ENCODE data around the gene CACNA2D3. TPM values are rescaled to one million over a fixed set of nuclear protein-coding genes. Genes with fewer than 3 reads are reported as not detected.

Gene CACNA2D3
- total RNA-seq, 1 donor from 2014 or later: 0.70 TPM

- Histone ChIP-seq H3K9me3 (ENCODE audit: insufficient read depth, low read depth, low read length) (no peaks in the 10 kb centered on the region), H3K27ac (ENCODE audit: low read depth, low read length) (no peak overlapping the region), H3K27me3 (ENCODE audit: insufficient read depth, low read length) (no peaks in the 10 kb centered on the region), H3K9ac (ENCODE audit: low read length) (no peak overlapping the region), H3K4me2 (ENCODE audit: low read length) (no peak overlapping the region), H2AFZ (ENCODE audit: low read depth, low read length) (no peak overlapping the region), H3K4me1 (ENCODE audit: insufficient read depth, low read length) (no peaks in the 10 kb centered on the region), H3K79me2 (ENCODE audit: insufficient read depth, low read length) (no peaks in the 10 kb centered on the region), H3K36me3 (ENCODE audit: insufficient read depth, low read length) (no peaks in the 10 kb centered on the region), H3K4me3 (ENCODE audit: insufficient read depth, low read depth, low read length) (no peak overlapping the region), H4K20me1 (ENCODE audit: insufficient read depth, low read length) (no peaks in the 10 kb centered on the region)
- no peaks in the 10 kb centered on the region for H3K4me1 Mint-ChIP-seq (ENCODE audit: low read depth, unreplicated experiment)
- TF ChIP-seq EZH2 (IDR thresholded peaks at IDR 0.05; ENCODE audit: insufficient read depth, low read length): no peak
- TF ChIP-seq, protein P1, sequence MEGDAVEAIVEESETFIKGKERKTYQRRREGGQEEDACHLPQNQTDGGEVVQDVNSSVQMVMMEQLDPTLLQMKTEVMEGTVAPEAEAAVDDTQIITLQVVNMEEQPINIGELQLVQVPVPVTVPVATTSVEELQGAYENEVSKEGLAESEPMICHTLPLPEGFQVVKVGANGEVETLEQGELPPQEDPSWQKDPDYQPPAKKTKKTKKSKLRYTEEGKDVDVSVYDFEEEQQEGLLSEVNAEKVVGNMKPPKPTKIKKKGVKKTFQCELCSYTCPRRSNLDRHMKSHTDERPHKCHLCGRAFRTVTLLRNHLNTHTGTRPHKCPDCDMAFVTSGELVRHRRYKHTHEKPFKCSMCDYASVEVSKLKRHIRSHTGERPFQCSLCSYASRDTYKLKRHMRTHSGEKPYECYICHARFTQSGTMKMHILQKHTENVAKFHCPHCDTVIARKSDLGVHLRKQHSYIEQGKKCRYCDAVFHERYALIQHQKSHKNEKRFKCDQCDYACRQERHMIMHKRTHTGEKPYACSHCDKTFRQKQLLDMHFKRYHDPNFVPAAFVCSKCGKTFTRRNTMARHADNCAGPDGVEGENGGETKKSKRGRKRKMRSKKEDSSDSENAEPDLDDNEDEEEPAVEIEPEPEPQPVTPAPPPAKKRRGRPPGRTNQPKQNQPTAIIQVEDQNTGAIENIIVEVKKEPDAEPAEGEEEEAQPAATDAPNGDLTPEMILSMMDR (IDR thresholded peaks at IDR 0.05; ENCODE audit: insufficient read depth, low read depth, low read length): no peak
- H3K27me3 Mint-ChIP-seq (ENCODE audit: low read depth, unreplicated experiment): peaks cover 13% of the 10 kb centered on the region
- no peak overlapping the region for H3K4me3 Mint-ChIP-seq (ENCODE audit: unreplicated experiment)
- DNase-seq (ENCODE audit: low read depth) (peak; percentile 61), FAIRE-seq (no peak)
- H3K27ac Mint-ChIP-seq (ENCODE audit: unreplicated experiment): no peak overlapping the region
- peaks cover 8% of the 10 kb centered on the region for H3K9me3 Mint-ChIP-seq (ENCODE audit: unreplicated experiment)
- no peaks in the 10 kb centered on the region for H3K36me3 Mint-ChIP-seq (ENCODE audit: low read depth, unreplicated experiment)
These were observed 703.9 kb downstream of the CACNA2D3 start for GRCh38 chr3:54826251-54826691.

- no peaks in the 10 kb centered on the region for H3K36me3 ChIP-seq (ENCODE audit: insufficient read depth, low read length)
- H3K9me3 Mint-ChIP-seq (ENCODE audit: unreplicated experiment): peaks cover 8% of the 10 kb centered on the region
- no peak overlapping the region for H3K4me3 Mint-ChIP-seq (ENCODE audit: unreplicated experiment)
- no peak overlapping the region for H3K4me2 ChIP-seq (ENCODE audit: low read length)
- FAIRE-seq: no peak
- H3K27ac ChIP-seq (ENCODE audit: low read depth, low read length): no peak overlapping the region
- H3K4me1 Mint-ChIP-seq (ENCODE audit: low read depth, unreplicated experiment): no peaks in the 10 kb centered on the region
- no peaks in the 10 kb centered on the region for H3K36me3 Mint-ChIP-seq (ENCODE audit: low read depth, unreplicated experiment)
- peaks cover 6% of the 10 kb centered on the region for H3K27me3 Mint-ChIP-seq (ENCODE audit: low read depth, unreplicated experiment)
- no peaks in the 10 kb centered on the region for H3K4me1 ChIP-seq (ENCODE audit: insufficient read depth, low read length)
- TF ChIP-seq, protein P1 (IDR thresholded peaks at IDR 0.05; ENCODE audit: insufficient read depth, low read depth, low read length): no peak
- TF ChIP-seq EZH2 (IDR thresholded peaks at IDR 0.05; ENCODE audit: insufficient read depth, low read length): no peak
- H3K27ac Mint-ChIP-seq (ENCODE audit: unreplicated experiment): no peak overlapping the region
- DNase-seq (ENCODE audit: low read depth): no peak
- H3K4me3 ChIP-seq (ENCODE audit: insufficient read depth, low read depth, low read length): no peak overlapping the region
- H3K9ac ChIP-seq (ENCODE audit: low read length): no peak overlapping the region
- no peaks in the 10 kb centered on the region for H3K79me2 ChIP-seq (ENCODE audit: insufficient read depth, low read length)
- H2AFZ ChIP-seq (ENCODE audit: low read depth, low read length): no peak overlapping the region
- H4K20me1 ChIP-seq (ENCODE audit: insufficient read depth, low read length): no peaks in the 10 kb centered on the region
- no peaks in the 10 kb centered on the region for H3K27me3 ChIP-seq (ENCODE audit: insufficient read depth, low read length)
- no peaks in the 10 kb centered on the region for H3K9me3 ChIP-seq (ENCODE audit: insufficient read depth, low read depth, low read length)
These were observed 704.8 kb downstream of the CACNA2D3 start for GRCh38 chr3:54827056-54827687.

DNA sequence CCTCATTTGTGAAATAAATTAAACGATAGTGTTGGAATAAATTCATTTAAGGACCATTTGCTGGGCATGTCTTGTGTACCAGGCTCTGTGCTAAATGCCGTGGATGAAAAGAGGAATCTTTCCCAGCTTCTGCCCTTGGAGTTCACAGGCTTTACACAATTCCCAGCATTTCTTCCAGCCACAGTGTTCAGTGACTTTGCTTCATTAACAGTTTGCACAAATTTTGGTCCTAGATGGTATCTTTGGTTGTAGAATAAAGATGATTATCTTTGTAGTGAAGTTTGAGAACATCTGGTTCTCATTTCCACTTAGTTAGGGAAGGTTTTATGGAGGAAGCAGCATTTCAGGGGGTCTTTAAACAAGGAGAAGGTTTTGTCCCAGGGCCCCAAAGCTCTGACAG, 705.4 kb downstream of the CACNA2D3 start:
- Histone ChIP-seq H3K4me2 (ENCODE audit: low read length) (no peak overlapping the region), H2AFZ (ENCODE audit: low read depth, low read length) (no peak overlapping the region), H3K4me1 (ENCODE audit: insufficient read depth, low read length) (no peaks in the 10 kb centered on the region), H3K36me3 (ENCODE audit: insufficient read depth, low read length) (no peaks in the 10 kb centered on the region), H3K9me3 (ENCODE audit: insufficient read depth, low read depth, low read length) (no peaks in the 10 kb centered on the region), H3K9ac (ENCODE audit: low read length) (no peak overlapping the region), H4K20me1 (ENCODE audit: insufficient read depth, low read length) (no peaks in the 10 kb centered on the region), H3K27me3 (ENCODE audit: insufficient read depth, low read length) (no peaks in the 10 kb centered on the region), H3K79me2 (ENCODE audit: insufficient read depth, low read length) (no peaks in the 10 kb centered on the region), H3K4me3 (ENCODE audit: insufficient read depth, low read depth, low read length) (no peak overlapping the region), H3K27ac (ENCODE audit: low read depth, low read length) (no peak overlapping the region)
- Mint-ChIP-seq H3K4me1 (ENCODE audit: low read depth, unreplicated experiment) (no peaks in the 10 kb centered on the region), H3K4me3 (ENCODE audit: unreplicated experiment) (no peak overlapping the region), H3K27me3 (ENCODE audit: low read depth, unreplicated experiment) (peaks cover 3% of the 10 kb centered on the region), H3K36me3 (ENCODE audit: low read depth, unreplicated experiment) (no peaks in the 10 kb centered on the region), H3K9me3 (ENCODE audit: unreplicated experiment) (peaks cover 8% of the 10 kb centered on the region), H3K27ac (ENCODE audit: unreplicated experiment) (no peak overlapping the region)
- TF ChIP-seq EZH2 (IDR thresholded peaks at IDR 0.05; ENCODE audit: insufficient read depth, low read length): no peak
- TF ChIP-seq, protein P1 (IDR thresholded peaks at IDR 0.05; ENCODE audit: insufficient read depth, low read depth, low read length): no peak
- FAIRE-seq (no peak), DNase-seq (ENCODE audit: low read depth) (no peak)
